ENCODE results near the gene C19orf47.

The C19orf47 gene

GRCh38 chr19:40279761-40280607, 68.2 kb downstream of the C19orf47 start:
- TF ChIP-seq CTCF (IDR thresholded peaks at IDR 0.05): no peak

- no peak for TF ChIP-seq CTCF (IDR thresholded peaks at IDR 0.05)
Observed at GRCh38 chr19:40279120-40279551, 69.1 kb downstream of the C19orf47 start.

GRCh38 chr19:40278361-40279035, 69.7 kb downstream of the C19orf47 start:
- no peak for TF ChIP-seq CTCF (IDR thresholded peaks at IDR 0.05)

GRCh38 chr19:40277356-40278059, 70.7 kb downstream of the C19orf47 start:
- no peak for TF ChIP-seq CTCF (IDR thresholded peaks at IDR 0.05)

GRCh38 chr19:40274585-40275544, 73.3 kb downstream of the C19orf47 start:
- no peak for TF ChIP-seq CTCF (IDR thresholded peaks at IDR 0.05)

GRCh38 chr19:40273469-40274360, 74.5 kb downstream of the C19orf47 start:
- no peak for TF ChIP-seq CTCF (IDR thresholded peaks at IDR 0.05)
